Activated naive CD4-positive, alpha-beta T cell treated with anti-CD3 and anti-CD28 coated beads, Interleukin-2, amount 10 ng/mL, durations not matched to agents 7 days and 5 days (primary cell): ENCODE measurements around the gene ITK.

ENCODE experiments used
- CTCF ChIA-PET: fragments of 350-600 bp; sonication (Branson Sonifier 250); formaldehyde crosslinking; loops from one replicate; lab custom pipeline; 2021; ENCODE audit warnings: antibody characterized with exemption; lab: Charles Lee
- DNase-seq: peaks from one replicate; pipeline ENCODE4 v3.0.0-alpha.2; 2020
- H3K27ac Mint-ChIP-seq: one replicate; pipeline ENCODE4 v1.8.0; 2021; ENCODE audit warnings: mild to moderate bottlenecking, moderate library complexity, mixed read lengths
- H3K27me3 Mint-ChIP-seq: one replicate; pipeline ENCODE4 v1.8.0; 2021; ENCODE audit warnings: mild to moderate bottlenecking, mixed read lengths
- H3K36me3 Mint-ChIP-seq: one replicate; pipeline ENCODE4 v1.8.0; 2021; ENCODE audit warnings: mixed read lengths
- H3K4me1 Mint-ChIP-seq: one replicate; pipeline ENCODE4 v1.8.0; 2021; ENCODE audit warnings: mixed read lengths
- H3K4me3 Mint-ChIP-seq: one replicate; pipeline ENCODE4 v1.8.0; 2021; ENCODE audit warnings: mild to moderate bottlenecking, moderate library complexity, mixed read lengths
- H3K9me3 Mint-ChIP-seq: one replicate; pipeline ENCODE4 v1.8.0; 2021; ENCODE audit warnings: mixed read lengths

Gene ITK

GRCh38 chr5:157290156-157290980 is 109.7 kb downstream of the ITK start:
- Mint-ChIP-seq H3K4me3 (no peak overlapping the region), H3K36me3 (peaks cover 77% of the 10 kb centered on the region), H3K27me3 (no peaks in the 10 kb centered on the region), H3K4me1 (peaks cover 64% of the 10 kb centered on the region), H3K9me3 (no peaks in the 10 kb centered on the region), H3K27ac (peak overlapping the region; percentile 61)
- CTCF ChIA-PET, result no interaction called here
- no peak for DNase-seq

DNA sequence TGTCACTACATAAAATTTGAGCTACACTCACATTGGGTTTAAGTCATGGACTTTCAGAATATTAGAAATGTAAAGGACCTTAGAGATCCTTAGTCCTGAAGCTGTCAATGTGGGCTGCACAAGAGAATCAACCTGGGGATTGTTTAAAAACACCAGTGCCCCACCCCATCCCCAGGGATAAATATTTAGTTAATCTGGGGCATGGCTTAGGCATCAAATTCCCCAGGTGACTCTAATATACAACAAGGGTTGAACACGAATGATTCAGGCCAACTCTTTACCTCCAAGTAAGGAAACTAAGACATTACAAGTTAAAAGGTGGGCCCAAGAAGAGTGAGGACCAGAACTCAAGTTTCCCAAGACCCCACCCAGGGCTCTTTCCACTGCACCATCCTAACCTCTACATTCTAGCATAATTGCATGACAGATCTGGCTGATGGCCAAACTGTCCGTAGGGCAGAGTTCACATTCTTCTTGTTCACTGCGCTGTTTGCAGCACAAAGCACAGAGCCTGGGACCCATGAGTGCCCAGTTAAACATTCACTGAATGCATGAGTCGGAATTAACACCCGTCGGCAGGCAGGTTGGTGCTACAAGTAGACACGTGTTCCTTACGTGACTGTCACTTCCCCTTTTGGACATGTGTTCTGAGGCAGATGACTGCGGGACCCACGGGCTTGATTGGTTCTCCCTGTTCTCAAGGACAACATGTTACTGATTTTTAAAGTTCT is 110.5 kb downstream of the ITK start:
- peak overlapping the region; percentile 61 for H3K27ac Mint-ChIP-seq
- H3K36me3 Mint-ChIP-seq, result peaks cover 80% of the 10 kb centered on the region
- H3K9me3 Mint-ChIP-seq, result no peaks in the 10 kb centered on the region
- DNase-seq, result no peak
- no peaks in the 10 kb centered on the region for H3K27me3 Mint-ChIP-seq
- CTCF ChIA-PET, result no interaction called here
- H3K4me1 Mint-ChIP-seq, result peaks cover 64% of the 10 kb centered on the region
- no peak overlapping the region for H3K4me3 Mint-ChIP-seq

GRCh38 chr5:157292599-157292998 is 112.0 kb downstream of the ITK start:
- Mint-ChIP-seq H3K36me3 (peaks cover 83% of the 10 kb centered on the region), H3K4me1 (peaks cover 67% of the 10 kb centered on the region), H3K4me3 (no peak overlapping the region), H3K27me3 (no peaks in the 10 kb centered on the region), H3K27ac (no peak overlapping the region), H3K9me3 (no peaks in the 10 kb centered on the region)
- CTCF ChIA-PET, result no interaction called here
- no peak for DNase-seq

GRCh38 chr5:157294407-157295091 is 113.9 kb downstream of the ITK start:
- H3K9me3 Mint-ChIP-seq, result no peaks in the 10 kb centered on the region
- H3K4me3 Mint-ChIP-seq, result no peak overlapping the region
- H3K27ac Mint-ChIP-seq, result peak overlapping the region; percentile 68
- no peaks in the 10 kb centered on the region for H3K27me3 Mint-ChIP-seq
- H3K36me3 Mint-ChIP-seq, result peaks cover 79% of the 10 kb centered on the region
- H3K4me1 Mint-ChIP-seq, result peaks cover 54% of the 10 kb centered on the region
- CTCF ChIA-PET, result interaction anchor here (0.7 to 1.5 kb wide), 3 partner anchors 9 to 18 kb away, joined by 3 read pairs; no protein-coding TSS in a partner anchor
- DNase-seq, result no peak

DNA sequence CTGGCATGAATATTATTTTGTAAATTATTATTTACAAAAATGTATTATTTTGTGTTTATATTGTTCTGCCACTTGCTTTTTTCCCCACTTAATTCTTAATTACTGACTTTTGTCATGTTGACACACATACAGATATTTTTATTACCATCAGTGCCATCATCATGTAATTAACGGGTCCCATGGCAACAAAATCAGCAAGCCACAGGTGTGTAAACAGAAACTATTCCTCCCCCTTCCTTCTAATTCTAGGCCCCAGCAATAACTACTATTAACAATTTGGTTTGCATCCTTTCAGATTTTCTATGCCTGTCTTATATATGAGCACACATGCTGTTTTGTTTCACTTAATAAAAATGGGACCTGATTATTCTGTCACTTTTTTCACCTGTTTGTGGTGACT is 114.6 kb downstream of the ITK start:
- Mint-ChIP-seq H3K4me1 (peaks cover 48% of the 10 kb centered on the region), H3K27me3 (no peaks in the 10 kb centered on the region), H3K4me3 (no peak overlapping the region), H3K36me3 (peaks cover 80% of the 10 kb centered on the region), H3K27ac (peak overlapping the region; percentile 67), H3K9me3 (no peaks in the 10 kb centered on the region)
- no peak for DNase-seq
- CTCF ChIA-PET, result interaction anchor here (0.9 to 1.5 kb wide), 3 partner anchors 9 to 18 kb away, joined by 3 read pairs; no protein-coding TSS in a partner anchor

DNA sequence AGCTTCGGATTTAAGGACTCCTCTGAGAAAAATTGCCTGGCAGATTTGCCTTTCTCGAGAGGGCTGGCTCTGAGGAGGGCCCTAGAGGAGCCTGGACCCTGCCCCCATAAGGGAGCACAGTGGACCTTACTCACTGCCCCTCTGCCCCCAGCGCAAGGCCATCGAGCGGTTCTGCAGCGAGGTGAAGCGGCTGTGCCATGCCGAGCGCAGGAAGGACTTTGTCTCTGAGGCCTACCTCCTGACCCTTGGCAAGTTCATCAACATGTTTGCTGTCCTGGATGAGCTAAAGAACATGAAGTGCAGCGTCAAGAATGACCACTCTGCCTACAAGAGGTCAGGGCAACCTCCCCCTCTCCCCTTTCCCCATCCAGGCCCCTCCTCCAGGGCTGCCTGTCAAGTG is 119.9 kb downstream of the ITK start:
- Mint-ChIP-seq H3K4me1 (peaks cover 57% of the 10 kb centered on the region), H3K4me3 (no peak overlapping the region), H3K27ac (peak overlapping the region; percentile 72), H3K27me3 (no peaks in the 10 kb centered on the region), H3K36me3 (peaks cover 85% of the 10 kb centered on the region), H3K9me3 (no peaks in the 10 kb centered on the region)
- CTCF ChIA-PET, result interaction anchor here (0.7 to 1.2 kb wide), 4 partner anchors 12 to 69 kb away, joined by 3 read pairs; no protein-coding TSS in a partner anchor
- no peak for DNase-seq

DNA sequence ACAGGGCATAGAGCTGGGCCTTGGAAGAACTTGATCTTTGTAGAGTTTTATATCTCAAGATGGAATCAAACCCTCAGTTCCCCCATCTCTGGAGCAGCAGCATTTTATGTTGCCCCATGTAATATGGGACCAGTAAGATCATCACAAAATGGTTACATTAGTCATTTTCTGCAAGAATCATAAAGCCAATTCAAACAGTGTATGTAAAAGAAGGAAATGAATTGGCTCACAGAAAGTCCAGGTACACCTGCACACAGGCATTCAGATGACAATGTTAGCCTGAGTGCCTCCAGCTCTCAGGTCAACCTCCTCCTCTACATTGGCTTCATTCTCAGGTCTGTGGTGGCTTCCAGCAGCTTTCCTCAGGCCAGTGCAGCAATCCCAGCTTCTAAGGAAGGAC is 120.4 kb downstream of the ITK start:
- Mint-ChIP-seq H3K27me3 (no peaks in the 10 kb centered on the region), H3K4me1 (peaks cover 60% of the 10 kb centered on the region), H3K36me3 (peaks cover 85% of the 10 kb centered on the region), H3K27ac (peak overlapping the region; percentile 72), H3K4me3 (no peak overlapping the region), H3K9me3 (no peaks in the 10 kb centered on the region)
- DNase-seq, result no peak
- CTCF ChIA-PET, result interaction anchor here (0.7 to 1.7 kb wide), 5 partner anchors 12 to 68 kb away, joined by 3 to 5 read pairs (median 3); no protein-coding TSS in a partner anchor

GRCh38 chr5:157303023-157303422 is 122.4 kb downstream of the ITK start:
- Mint-ChIP-seq H3K4me3 (no peak overlapping the region), H3K27me3 (no peaks in the 10 kb centered on the region), H3K27ac (peak overlapping the region; percentile 99), H3K4me1 (peaks cover 69% of the 10 kb centered on the region), H3K36me3 (peaks cover 87% of the 10 kb centered on the region), H3K9me3 (no peaks in the 10 kb centered on the region)
- no peak for DNase-seq
- CTCF ChIA-PET, result interaction anchor here (1.1 to 2.8 kb wide), 13 partner anchors 10 to 154 kb away, joined by 3 to 19 read pairs (median 5); no protein-coding TSS in a partner anchor

GRCh38 chr5:157303667-157304327 is 123.2 kb downstream of the ITK start:
- peak; percentile 80 for DNase-seq
- H3K4me3 Mint-ChIP-seq, result peak overlapping the region; percentile 75
- H3K4me1 Mint-ChIP-seq, result peaks cover 76% of the 10 kb centered on the region
- no peaks in the 10 kb centered on the region for H3K27me3 Mint-ChIP-seq
- peaks cover 90% of the 10 kb centered on the region for H3K36me3 Mint-ChIP-seq
- H3K27ac Mint-ChIP-seq, result peak overlapping the region; percentile 99
- no peaks in the 10 kb centered on the region for H3K9me3 Mint-ChIP-seq
- CTCF ChIA-PET, result interaction anchor here (0.9 to 2.8 kb wide), 13 partner anchors 9 to 154 kb away, joined by 3 to 19 read pairs (median 5); no protein-coding TSS in a partner anchor
